Cardiac fibroblast (primary cell): Measurements from ENCODE around the gene DDAH2.

Source experiments
- DNase-seq, 2 donors: peaks; one replicate each; pipeline versions ENCODE4 v3.0.0 to v3.0.0-alpha.2; 2010; ENCODE audit warnings: low read depth in 2 of 2
- H3K4me3 ChIP-seq, 2 donors: replicated peaks in 1 of 2; 1 replicate in 1 of 2; 2 replicates in 1 of 2; pipeline ENCODE4 v1.5.1; 2011; ENCODE audit warnings: low read depth in 2 of 2, low read length in 2 of 2, mild to moderate bottlenecking in 2 of 2, moderate library complexity in 1 of 2
- TF ChIP-seq, protein P1 (sequence below): IDR thresholded peaks from one replicate; pipeline ENCODE4 v1.5.1; 2011; ENCODE audit warnings: low read depth, mild to moderate bottlenecking, low read length, inconsistent platforms

Gene DDAH2

DNA sequence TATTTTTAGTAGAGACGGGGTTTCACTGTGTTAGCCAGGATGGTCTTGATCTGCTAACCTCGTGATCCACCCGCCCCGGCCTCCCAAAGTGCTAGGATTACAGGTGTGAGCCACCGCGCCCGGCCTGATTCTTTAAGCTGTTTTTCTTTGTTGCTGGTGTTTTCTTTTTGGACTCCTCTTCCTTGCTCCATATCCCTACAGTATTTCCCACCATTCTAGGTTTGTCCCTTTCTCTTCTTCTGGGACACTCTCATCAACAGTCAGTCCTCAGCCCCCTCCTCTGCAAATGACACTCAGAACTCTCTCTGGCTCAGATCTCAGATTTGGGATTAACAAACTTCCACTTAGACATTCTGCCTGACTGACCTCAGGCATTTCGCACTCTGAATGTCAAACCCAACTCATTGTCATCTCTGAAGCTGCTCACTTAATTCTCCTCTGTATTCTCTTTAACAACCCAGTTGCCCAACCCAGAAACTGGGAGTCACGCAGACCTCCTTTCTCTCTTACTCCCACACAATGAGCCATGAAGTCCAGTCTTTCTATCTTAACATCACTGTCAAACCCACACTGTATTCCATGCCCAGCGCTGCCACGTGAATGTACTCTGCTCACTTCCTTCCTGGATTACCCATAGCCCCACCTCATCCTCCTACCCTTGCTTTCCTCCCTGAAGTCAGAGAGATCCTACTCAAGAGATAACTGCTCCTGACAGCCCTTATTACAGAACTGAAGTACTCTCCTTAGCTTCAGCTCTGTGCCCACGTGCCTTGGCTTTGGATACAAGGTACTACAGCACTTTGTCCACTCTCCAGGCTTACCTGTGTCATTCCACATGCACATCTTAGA lies 3.4 kb downstream of the DDAH2 start:
- DNase-seq, result peak; percentile 63 to 74
- TF ChIP-seq, protein P1, sequence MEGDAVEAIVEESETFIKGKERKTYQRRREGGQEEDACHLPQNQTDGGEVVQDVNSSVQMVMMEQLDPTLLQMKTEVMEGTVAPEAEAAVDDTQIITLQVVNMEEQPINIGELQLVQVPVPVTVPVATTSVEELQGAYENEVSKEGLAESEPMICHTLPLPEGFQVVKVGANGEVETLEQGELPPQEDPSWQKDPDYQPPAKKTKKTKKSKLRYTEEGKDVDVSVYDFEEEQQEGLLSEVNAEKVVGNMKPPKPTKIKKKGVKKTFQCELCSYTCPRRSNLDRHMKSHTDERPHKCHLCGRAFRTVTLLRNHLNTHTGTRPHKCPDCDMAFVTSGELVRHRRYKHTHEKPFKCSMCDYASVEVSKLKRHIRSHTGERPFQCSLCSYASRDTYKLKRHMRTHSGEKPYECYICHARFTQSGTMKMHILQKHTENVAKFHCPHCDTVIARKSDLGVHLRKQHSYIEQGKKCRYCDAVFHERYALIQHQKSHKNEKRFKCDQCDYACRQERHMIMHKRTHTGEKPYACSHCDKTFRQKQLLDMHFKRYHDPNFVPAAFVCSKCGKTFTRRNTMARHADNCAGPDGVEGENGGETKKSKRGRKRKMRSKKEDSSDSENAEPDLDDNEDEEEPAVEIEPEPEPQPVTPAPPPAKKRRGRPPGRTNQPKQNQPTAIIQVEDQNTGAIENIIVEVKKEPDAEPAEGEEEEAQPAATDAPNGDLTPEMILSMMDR, result no peak
- H3K4me3 ChIP-seq, result no peak overlapping the region

DNA sequence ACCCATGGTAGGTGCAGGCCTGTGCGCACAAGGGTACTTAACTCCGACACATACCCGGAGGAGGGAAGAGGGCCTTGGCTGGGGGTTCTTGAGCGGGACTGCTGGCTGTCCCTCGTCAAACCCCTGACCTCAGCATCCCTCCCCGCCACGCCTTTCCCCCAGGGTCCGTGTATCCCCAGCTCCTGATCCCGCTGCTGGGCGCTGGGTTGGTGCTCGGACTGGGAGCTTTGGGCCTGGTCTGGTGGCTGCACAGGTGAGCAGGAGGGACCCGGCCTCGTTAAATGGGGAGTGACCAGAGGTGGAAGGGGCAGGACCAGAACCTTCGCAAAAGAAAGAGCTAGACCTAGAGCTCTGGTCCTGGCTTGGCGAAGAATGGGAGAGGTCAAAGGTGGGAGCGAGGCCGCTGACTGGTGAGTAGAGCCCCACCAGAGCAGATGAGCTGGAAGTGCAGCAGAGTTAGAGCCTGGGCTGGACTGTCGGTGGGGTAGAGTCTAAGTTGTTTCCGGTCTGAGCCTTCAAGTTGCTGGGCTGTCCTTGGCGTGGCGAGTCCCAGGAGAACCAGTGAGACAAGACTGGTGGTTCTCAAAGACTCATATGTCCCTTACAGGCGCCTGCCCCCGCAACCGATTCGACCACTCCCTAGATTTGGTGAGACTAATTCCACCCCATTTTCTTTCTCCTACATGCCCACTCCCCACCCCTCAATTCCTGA lies 5.0 kb downstream of the DDAH2 start:
- TF ChIP-seq, protein P1, result no peak
- H3K4me3 ChIP-seq, result no peak overlapping the region
- DNase-seq, result peak in 1 of 2 donors; percentile 29

GRCh38 chr6:31723245-31723979 lies 5.7 kb downstream of the DDAH2 start, which contains the start of gene MPIG6B:
Gene MPIG6B (plus strand): TSS chr6:31723373. CDS start chr6:31723384, 11 bp downstream.
- DNase-seq, result no peak
- TF ChIP-seq, protein P1, result no peak
- H3K4me3 ChIP-seq, result no peak within 1 kb of the TSS

DNA sequence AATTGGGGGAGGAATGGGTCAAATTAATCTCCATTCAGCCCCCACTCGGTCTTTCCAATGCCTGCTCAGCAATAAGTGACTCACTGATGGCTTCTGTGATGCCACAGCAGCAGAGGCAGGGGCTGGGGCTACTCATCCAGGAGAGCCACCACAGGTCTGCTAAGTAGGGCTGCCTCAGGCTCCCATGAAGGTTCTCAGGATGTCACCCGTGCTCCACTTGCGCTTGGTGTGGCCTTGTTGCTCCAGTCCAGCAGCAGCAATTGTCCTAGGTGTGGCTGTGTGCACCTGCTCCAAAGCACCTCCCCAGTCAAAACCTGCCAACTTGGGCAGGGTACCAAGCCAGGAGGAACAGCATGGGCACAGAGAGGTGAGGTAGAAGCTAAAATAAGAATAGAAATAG lies 6.9 kb downstream of the DDAH2 start:
- TF ChIP-seq, protein P1, result no peak
- DNase-seq, result no peak
- no peak overlapping the region for H3K4me3 ChIP-seq

- TF ChIP-seq, protein P1, result no peak
- H3K4me3 ChIP-seq, result no peak within 1 kb of the TSS
Observed at GRCh38 chr6:31721351-31722020, 7.6 kb downstream of the DDAH2 start, which contains the start of gene LY6G6C. Gene LY6G6C (minus strand): TSS chr6:31721746. CDS start chr6:31721679, 67 bp downstream.

GRCh38 chr6:31720196-31720770 lies 8.8 kb downstream of the DDAH2 start:
- H3K4me3 ChIP-seq, result no peak overlapping the region
- DNase-seq, result no peak
- TF ChIP-seq, protein P1, result no peak

More at GRCh38 chr6:31721351-31722020, 7.6 kb downstream of the DDAH2 start, which contains the start of gene LY6G6C:
- no peak for DNase-seq
